DMS 273 treated with DMSO at 0.1 percent for 48 hours (cell line): Measurements from ENCODE around the gene PITPNC1.

Experiments used
- DNase-seq: peaks from one replicate; lab custom pipeline; 2025; lab: John Stamatoyannopoulos, UW

Gene PITPNC1

GRCh38 chr17:67554634-67555033 lies 177.6 kb downstream of the PITPNC1 start:
- DNase-seq, result no peak

DNA sequence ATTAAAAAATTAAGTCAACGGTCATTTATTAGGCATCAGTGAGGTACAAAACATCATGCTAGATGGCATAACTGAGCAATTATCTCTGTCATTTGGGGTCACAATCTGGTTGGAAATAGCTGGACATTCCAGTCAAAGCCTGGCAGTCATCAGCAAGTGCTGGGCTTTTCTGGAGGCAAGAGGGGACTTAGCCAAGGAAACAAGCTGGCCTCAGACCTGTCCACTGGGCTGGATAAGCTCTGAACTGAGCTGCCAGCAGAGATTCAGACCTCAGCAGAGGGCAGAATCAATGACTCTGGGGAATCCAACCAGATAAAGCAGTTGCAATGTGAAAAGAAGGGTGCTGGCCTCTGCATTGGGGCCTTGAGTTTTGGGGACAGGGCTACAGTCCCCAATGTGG lies 178.8 kb downstream of the PITPNC1 start:
- DNase-seq, result no peak

DNA sequence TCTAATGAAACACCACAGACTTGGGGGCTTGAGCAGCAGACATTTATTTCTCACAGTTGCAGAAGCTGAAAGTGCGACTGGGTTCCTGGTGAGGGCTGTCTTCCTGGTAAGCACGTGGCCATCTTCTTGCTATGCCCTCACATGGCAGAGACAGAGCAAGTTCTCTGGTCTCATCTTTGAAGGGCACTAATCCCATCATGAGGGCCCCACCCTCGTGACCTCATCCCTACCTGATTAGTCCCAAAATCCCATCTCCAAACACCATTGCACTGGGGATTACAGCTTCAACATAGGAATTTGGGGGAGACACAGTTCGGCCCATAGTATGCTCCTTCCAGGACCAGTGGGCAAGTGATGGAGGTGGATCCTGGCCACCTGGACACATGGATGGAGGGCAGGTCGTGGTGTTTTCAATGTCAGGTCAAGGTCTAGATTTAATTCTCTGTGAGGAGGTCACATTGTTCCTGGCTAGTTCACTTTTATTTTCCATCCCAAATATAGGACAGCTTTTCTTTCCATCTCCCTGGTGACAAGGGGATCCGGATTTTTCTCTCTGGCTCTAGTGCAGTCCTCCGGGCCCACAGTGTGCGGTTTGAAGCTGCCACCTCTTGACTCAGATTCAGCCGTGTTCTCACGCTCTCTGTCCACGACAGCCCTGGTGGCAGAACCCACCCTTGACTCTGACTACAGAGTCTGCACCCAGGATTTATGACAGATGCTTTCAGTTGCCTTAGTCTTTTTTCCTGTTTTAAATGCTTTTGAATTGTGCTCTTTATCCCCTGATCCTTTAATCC lies 180.2 kb downstream of the PITPNC1 start:
- no peak for DNase-seq

DNA sequence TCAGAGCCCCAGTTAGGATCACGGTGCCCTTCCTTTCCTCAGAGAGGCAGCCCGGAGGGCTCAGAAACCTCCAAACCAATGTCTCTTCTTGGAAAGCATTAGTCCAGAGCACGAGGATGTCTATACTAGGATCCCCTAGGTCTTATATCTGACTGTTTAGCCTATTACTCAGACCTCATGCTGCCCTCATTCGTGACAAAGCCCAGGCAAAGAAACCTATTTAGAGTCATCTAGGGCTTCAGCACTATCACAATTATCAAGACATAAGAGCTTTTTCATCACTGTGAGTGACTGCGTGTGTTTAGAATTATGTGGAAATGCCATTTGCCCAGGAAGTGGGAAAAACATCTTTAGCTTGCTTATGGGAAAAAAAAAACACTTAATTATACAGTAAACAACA lies 180.8 kb downstream of the PITPNC1 start:
- DNase-seq, result no peak

- DNase-seq, result no peak
Measured at GRCh38 chr17:67558740-67559380, 181.8 kb downstream of the PITPNC1 start.

GRCh38 chr17:67559381-67559966 lies 182.4 kb downstream of the PITPNC1 start:
- DNase-seq, result no peak

- DNase-seq, result no peak
Measured at GRCh38 chr17:67562005-67562404, 184.9 kb downstream of the PITPNC1 start.

GRCh38 chr17:67563692-67564228 lies 186.7 kb downstream of the PITPNC1 start:
- no peak for DNase-seq

DNA sequence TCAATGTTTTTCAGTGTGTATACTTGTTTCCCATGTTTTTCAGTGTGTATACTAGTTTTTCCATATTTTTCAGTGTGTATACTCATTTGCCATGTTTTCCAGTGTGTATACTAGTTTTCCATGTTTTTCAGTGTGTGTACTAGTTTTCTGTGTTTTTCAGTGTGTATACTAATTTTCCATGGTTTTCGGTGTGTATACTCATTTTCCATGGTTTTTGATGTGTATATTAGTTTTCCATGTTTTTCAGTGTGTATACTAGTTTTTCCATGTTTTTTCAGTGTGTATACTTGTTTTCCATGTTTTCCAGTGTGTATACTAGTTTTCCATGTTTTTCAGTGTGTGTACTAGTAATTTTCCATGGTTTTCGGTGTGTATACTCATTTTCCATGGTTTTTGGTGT lies 188.0 kb downstream of the PITPNC1 start:
- DNase-seq, result no peak

DNA sequence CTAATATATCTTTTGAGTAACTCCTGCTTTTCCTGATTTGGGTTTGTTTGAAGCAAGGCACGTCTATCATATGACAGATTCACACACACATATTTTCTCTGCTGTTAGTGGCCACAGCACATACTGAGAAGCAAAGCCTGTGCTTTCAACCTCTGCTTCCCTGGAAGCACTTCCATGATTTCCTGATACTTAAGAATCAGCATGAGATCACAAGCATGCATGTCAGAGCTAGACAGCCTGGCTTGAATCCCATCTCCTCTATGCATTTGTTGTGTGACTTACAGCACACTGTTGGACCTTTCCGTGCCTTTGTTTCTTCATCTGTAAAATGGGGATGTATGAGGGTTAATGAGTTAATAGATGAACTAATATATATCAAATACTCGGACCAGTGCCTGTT lies 189.6 kb downstream of the PITPNC1 start:
- no peak for DNase-seq

GRCh38 chr17:67569015-67569451 lies 192.0 kb downstream of the PITPNC1 start:
- no peak for DNase-seq

DNA sequence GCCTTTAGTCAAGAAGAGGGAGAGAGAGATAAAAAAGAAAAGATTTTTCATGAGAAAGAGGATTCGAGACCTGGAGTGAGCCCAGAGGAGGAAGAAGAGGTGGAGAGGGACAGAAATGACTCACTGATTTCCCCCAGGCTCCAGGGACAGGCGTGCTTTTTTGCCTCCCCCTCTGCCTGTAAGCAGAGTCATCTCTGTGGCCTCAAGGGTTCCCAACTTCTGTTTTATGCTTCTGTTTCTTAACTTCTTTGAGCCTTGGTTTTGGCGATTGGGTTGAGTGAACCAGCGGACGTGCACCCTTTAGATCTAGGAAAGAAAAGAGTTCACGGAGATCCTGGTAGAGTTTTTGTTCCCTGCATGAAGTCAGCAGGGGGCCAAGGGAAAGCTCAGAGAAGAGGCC lies 192.8 kb downstream of the PITPNC1 start:
- DNase-seq, result no peak

DNA sequence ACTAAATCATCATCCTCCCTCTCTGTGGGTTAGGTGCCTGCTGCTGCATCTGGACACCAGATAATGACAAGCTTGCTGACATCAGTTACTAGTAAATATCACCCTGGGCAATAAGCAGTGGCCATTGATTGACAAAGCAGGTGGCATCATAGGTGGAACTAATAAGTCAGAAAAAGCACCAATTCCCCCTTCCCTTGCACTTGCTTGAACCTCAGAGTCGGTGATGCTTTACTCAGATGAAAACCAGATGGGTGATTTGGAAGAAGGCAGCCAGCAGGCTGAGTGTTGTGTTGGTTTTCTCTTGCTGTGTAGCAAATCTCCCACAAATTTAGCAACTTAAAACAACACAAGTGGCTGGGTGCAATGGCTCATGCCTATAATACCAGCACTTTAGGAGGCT lies 193.7 kb downstream of the PITPNC1 start:
- DNase-seq, result no peak

DNA sequence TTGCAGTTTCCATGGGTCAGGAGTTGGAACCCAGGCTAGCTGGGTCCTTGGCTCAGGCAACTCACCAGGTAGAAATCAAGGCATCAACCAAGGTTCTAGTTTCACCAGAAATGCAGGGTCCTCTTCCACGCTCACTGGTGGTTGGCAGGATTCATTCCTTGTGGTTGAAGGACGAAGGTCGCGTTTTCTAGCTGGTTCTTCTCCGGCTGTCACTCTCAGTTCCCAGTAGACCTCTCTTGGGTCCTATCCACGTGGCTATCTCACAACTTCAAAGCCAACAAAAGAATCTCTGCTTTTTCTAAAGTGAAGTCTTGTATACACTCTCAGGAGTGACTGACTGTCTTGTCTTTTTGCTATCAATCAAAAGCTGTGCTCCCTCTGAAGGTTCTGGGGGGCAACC lies 194.4 kb downstream of the PITPNC1 start:
- DNase-seq, result no peak

DNA sequence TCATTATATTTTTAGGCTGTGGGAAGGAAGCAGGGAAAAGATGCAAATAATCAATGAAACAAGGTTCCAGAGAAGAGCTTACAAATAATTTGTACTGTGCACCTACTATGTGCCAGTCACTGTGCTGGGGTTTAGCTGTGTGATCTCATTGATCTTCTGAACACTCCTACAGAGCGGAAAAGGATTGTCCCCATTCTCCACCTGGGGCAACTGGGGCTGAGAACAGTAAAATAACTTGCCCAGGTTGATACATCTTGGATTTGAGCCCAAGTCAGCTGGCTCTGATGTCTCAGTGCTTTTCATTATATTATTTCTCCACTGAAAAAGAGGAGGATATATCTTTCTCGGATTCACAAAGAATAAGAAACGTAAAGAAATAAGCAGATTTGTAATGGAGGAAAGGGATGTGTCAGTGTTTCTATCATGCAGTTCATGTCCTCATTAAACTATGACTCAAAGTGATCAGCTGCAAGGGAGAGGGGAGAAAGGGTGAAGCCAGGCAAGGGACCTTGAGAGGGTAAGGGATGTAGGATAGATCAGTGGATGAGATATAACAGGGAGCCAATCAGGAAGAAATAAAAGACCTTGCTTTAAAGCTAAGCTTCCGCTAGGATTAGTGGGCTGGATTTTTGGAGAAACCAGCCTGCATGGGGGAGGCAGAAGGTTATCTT lies 197.0 kb downstream of the PITPNC1 start:
- no peak for DNase-seq

DNA sequence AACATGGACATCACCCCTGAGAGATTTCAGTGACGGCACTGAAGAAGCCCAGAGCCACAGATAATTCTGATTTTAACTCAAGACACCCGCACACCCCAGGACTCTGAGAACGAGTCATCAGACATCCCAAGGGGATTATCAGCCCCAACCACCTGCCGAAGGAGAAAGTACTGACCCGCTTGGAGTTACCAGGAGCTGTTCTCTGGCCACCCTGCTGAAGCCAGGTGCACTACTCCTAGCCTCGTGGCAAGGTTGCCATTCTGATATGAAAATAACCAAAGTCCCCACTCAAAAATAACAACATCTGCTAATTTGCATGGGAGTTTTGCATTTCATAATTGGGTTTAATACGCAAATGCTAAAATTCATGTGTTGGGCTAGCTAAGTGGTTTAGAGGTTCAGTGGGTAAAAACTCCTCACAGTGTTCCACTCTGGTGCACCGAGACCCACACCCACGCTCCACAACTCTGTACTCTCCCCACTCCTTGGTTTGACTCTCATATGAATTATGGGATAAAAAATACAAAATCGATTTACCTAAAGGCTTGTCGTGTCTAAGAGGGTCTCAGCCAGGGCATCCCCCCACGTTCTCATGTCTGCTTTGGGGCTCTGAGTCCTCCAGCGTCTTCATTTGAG lies 197.7 kb downstream of the PITPNC1 start:
- no peak for DNase-seq

GRCh38 chr17:67575325-67575724 lies 198.2 kb downstream of the PITPNC1 start:
- no peak for DNase-seq

GRCh38 chr17:67576471-67577115 lies 199.5 kb downstream of the PITPNC1 start:
- no peak for DNase-seq

- no peak for DNase-seq
Measured at GRCh38 chr17:67577429-67578141, 200.5 kb downstream of the PITPNC1 start.

DNA sequence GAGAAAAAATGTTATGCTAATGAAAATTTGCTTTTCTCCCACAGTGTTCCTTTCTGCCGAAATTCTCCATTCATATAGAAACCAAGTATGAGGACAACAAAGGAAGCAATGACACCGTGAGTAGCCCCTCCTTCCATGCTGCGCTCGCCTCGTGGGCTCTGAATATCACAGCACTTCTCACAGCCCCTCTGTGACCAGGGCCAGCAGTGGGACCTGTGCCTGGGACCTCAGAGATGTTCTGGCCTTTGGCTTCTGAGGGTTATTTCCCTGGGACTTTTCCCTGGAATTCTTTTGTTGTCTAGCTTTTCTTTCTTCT lies 201.0 kb downstream of the PITPNC1 start:
- DNase-seq, result no peak
